T-helper 9 cell (primary cell): ENCODE measurements around the gene ZNF547.
"Not testable (repeated sequence)": the region's sequence is repeated elsewhere in the genome, so short reads cannot be mapped to it uniquely, and the experiment has no call there.

Source experiments
- DNase-seq: peaks from one replicate; pipeline ENCODE4 v3.0.0-alpha.2; 2020
- total RNA-seq, 2 donors: gene quantifications; one replicate each; lab custom pipeline; 2026; lab: John Stamatoyannopoulos, UW

Gene ZNF547
- 0.24 to 3.4 reads per million in 2 donors for total RNA-seq

DNA sequence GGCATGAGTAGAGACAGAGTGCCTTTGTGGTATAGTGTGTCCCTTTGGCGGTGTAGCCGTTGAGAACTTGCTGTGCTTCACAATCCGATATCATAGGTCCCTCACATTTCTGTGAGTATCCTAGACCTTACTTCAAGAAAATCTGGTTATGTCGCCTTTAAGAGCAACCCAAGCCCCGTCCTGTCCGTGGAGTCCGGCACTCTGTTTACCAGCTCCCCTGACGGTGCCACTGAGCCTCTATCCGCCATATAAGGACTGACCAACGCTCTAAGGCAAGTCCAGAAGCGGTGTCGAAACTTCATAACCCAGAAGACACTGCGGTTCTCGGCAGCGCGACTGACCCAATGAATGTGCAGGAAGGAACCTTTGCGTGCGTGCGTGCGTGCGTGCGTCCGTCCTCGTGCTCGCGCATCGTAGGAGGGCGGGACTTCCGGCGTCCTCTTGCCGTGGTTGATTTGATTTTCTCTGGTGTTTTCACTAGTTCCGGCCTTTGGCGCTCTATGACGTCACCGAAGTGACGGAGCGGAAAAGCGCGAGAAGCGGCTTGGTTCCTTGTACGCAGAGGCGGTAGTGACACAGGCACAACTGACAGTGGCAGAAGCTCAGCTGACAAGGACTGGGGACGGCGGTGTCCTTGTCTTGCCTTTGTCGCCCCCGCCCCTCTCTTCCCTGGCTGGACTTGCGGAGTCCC lies at the start of gene ZNF547, which contains the start of gene TRAPPC2B:
ZNF547 (plus strand) TSS at position 555 of the 691 bp plus-strand sequence. CDS start 5,005 bp downstream, outside the sequence.
TRAPPC2B (plus strand) TSS at position 555 of the 691 bp plus-strand sequence. CDS start 1,283 bp downstream, outside the sequence.
- DNase-seq = peak; percentile 95

DNA sequence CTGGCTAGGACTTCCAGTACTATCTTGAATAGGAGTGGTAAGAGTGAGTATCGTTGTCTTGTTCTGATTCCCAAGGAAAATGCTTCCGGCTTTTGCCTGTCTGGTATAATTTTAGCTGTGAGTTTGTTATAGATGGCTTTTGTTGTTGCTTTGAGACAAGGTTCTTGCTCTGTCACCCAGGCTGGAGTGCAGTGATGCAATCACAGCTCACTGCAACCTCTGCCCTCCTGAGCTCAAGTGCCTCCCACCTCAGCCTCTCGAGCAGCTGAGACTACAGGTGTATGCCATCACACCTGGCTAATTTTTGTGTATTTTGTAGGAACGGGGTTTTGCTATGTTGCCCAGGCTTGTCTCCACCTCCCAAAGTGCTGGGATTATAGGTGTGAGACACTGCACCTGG lies 49.2 kb upstream of the ZNF547 start:
- no peak for DNase-seq

DNA sequence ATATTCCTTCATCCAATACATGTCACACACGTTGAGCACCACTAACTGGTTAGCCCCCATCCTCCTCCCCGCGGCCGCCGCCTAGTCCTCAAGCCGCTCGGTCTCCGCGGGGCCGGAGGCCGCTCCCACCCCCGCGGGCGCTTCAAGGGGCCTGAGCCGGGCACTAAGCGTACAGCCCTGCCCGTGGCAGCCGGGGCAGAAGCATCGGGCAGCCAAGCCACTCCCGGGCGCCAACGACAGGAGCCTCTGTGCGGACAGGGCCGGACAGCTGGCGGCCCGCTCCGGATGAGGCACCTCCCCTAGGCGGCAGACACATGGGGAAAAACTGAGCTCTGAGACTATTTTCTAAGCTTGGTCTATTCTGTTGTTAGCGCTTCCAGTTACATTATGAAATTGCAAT lies 45.8 kb upstream of the ZNF547 start:
- no peak for DNase-seq

DNA sequence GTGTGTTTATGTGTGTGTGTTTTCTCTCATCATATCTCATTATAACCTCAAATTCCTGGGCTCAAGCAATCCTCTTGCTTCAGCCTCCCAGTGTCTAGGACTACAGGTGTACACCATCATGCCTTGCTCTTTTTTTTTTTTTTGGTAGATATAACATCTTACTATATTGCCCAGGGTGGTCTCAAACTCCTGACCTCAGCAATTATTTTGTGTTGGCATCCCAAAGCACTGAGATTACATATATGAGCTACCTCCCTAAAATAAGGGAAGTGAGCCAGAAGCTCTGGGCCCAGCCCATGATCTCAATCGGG lies 43.5 kb upstream of the ZNF547 start:
- DNase-seq = no peak

DNA sequence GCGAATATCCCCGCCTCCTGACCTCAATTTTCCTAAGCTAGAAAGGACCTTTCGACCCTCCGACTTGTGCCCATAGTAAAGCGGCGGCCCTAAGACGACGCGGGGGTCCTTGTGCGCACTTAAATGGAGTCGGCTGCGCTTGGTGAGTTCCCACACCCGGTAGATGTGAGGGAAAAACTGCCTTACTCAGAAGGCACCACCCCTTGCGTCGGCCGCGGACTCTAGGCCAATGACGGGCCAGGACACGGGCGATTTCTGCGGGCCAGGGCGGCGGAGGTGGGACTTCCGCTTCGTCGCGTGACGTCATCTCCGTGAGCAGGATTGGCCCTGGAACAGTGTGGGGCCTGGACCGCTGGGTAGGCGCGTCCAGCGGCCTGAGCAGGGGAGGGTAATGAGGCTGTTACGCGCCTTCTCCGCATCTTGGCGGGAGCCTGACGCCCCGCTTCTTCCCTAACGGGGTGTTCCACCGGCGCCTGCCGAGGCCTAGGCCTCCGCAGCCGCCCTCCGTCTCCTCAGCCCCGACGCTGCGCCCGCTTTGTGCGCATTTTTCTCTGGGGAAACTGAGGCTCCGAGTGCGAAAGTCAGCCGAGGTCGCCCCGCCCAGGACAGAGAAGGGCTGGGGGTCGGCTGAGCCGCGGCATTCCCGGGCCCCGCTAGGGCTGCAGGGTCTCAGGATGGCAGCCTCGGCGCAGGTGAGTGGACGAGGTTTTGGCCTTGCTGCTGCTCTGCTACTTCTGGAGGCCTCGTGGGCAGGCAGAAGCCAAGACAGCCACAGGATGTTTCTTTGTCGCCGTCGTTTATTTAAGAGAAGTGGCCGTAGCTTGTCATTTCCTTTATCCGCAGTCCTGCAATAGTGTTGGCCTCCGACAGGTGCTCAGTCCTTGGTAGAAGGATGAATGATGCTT lies 42.9 kb upstream of the ZNF547 start, which contains the start of gene ZNF543:
ZNF543 (plus strand) TSS at position 293 of the 905 bp plus-strand sequence; CDS start at position 675, 382 bp downstream.
- DNase-seq = peak; percentile 79

DNA sequence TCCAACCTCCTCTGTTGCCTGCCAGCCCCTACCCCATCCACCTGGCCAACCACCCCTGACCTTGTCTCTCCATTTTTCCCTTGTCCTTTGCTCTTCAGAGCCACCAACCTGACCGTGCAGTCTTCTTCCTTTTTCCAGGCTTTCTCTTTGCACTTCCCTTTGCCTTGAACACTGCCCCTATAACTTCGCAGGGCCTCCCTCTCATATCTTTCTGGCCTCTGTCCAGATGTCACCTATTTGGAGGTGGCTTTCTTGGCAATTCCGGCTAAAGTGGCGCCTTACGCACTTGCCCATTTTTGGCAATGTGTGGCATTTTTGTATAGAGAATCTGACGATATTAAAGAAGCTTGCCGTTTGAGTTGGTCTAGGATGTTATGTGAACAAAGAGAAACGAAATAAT lies 42.2 kb upstream of the ZNF547 start:
- DNase-seq = no peak

DNA sequence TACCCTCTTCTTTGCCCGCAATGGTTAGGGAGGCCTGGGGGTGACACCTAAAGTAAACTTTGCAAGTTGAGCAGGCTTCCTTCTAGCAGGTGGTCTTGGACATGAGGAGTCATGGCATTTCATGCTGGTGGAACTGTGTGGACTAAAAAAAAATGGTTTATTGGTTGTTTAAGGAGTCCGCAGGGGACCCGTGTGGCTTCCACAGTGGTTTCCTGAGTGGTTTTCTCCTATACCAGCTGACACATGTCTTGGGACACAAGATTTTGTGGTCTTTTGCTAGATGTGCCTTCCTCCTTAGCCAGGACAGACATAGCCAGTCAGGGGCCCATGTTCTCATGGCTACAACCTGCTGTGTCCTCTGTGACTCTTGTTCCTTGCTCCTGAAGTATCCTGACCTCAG lies 41.6 kb upstream of the ZNF547 start:
- no peak for DNase-seq

DNA sequence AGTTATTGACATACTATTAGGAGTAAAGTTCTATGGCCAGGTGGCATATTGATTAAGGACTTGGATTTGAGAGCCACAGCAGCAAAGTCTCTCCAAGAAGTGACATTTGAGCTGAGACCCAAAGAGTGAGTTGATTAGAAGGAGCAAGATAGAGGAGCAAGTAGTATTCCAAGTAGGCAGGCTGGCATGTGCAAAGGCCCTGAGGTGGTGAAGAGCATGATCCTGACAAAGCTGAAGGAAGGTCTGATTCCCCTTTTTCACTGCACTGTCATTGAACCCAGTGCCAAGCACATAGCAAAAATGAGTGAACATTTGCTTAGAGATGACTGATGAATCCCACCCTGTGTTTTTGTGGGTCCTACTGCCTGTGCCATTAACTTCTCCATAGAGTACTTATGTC lies 38.4 kb upstream of the ZNF547 start:
- DNase-seq = no peak

DNA sequence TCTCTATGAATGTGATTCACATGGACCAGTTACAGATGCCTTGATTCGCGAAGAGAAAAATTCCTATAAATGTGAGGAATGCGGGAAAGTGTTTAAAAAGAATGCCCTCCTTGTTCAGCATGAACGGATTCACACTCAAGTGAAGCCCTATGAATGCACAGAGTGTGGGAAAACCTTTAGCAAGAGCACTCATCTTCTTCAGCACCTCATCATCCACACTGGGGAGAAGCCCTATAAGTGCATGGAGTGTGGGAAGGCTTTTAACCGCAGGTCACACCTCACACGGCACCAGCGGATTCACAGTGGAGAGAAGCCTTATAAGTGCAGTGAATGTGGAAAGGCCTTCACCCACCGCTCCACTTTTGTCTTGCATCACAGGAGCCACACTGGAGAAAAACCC lies 35.4 kb upstream of the ZNF547 start:
- no peak for DNase-seq

DNA sequence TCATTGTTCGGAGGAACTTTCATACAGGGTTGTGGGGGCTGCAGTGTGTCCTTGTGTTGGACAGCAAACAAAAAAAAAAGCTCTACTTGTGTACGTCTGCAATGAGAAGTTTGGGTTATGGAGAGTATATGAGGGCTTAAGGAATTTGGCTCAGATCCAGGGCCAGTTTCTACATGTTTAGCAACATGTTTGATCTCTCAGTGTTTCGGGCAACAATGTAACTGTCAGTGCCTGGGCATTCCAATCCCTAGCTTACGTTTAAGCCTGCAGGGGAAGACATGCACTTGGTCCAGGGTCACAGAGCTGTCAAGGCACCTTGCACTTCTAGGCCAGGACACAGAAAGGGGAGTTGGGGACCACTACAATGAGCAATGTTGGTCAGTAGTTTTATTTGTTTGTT lies 29.2 kb upstream of the ZNF547 start:
- no peak for DNase-seq

DNA sequence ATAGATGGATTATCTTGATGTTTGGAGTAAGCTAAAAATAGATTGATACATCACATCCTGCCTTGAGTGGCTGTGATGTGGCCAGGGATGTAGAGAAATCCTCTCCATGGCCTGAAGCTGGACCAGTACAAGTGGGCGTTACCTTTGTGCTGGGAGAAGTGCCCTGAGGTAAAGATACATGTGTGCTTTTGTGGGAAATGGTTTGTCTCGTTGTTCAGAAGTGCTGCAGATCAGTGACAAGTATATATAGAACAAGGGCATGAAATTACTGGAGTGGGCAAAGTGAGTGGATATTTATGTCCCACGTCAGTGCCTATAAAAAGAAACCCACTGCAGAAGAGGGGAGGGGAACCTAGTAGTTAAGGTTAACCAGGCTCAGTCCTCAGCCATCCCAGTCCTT lies 24.5 kb upstream of the ZNF547 start:
- no peak for DNase-seq

DNA sequence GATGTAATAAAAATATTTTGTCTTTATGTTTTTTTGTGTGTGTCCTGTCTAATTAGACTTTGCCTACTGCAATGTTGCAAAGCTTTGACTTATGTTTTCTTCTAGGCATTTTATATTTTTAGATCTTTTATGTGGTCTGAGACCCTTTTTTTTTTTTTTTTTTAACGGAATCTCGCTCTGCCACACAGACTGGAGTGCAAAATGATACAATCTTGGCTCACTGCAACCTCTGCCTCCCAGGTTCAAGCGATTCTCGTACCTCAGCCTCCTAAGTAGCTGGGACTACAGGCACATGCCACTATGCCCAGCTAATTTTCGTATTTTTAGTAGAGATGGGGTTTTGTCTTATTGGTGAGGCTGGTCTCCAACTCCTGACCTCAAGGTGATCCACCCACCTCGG lies 20.8 kb upstream of the ZNF547 start:
- DNase-seq = no peak

DNA sequence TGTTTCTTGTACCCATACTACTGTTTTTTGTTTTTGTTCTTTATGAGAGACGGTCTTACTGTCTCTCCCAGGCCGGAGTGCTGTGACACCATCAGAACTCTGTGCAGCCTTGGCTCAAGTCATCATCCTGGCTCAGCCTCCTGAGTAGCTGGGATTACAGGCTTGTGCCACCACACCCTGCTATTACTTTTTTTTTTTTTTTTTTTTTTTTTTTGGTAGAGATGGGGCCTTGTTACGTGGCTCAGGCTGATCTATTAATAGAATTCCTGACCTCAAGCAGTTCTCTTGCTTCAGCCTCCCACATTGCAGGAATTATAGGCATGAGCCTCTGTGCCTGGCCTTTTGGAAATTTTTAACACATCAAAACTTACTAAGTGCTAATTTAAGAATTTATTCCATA lies 15.2 kb upstream of the ZNF547 start:
- DNase-seq = no peak

DNA sequence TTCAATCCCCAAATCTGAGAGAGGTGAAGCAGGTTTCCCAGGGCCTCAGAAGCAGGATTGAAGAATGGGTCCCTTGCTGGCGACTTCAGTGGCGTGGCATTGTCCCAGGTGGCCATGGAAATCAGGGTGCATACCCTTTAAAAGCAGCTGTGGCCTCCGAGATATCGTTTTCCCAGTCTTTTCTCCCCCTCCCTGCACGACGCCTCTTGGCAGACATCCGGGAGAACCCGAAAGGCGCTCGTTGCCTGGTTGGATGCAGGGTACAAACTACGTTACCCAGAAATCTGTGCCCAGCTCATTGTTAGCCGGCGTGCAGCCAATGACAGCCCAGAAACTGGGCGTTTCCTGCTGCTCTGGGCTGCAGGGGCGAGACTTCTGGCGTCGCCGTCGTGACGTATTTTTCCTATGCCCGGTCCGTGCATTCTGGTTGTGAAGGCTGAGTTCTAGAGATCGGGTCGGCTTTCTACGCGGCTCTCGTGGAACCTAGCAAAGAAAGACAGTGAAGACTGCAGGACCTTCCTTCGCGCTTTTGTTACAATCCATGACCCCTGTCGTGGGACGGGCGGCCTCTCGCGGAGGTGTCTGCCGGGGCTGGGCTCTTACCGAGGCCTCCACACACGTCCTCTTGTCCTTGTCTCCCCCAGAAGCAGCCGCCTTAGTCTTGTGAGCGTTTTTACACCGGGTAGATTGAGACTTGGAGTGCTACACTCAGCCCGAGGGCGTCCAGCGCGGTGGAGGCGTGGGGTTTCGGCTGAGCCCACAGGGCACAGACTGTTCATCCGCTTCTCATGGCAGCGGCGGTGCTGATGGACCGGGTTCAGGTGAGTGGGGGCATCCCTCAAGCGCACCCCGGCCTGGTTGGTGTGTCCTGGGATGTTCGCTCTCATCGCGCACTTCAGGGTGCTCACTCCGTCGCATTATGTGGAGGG lies 12.2 kb upstream of the ZNF547 start, which contains the start of gene ZNF304:
ZNF304 (plus strand) TSS at position 395 of the 929 bp plus-strand sequence; CDS start at position 789, 394 bp downstream.
- peak; percentile 56 for DNase-seq

DNA sequence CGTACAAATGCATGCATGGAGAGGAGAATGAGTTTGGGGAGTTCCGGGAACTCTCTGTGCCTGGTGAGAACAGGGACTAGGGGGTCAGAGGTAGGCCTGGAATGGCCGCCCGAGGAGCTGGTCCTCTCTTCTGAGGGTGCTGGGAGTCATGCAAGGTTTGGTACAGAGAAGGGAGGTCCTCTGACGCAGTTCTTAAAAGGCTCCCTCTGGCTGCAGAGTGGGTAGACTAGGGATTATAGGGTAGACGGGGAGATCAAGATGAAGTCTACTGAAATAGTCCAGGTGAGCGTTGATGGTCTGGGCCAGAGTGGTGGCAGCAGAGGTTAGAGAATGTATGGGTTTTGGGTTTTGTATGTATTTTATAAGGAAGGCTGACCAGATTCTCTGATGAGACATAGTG lies 11.5 kb upstream of the ZNF547 start:
- DNase-seq = no peak

DNA sequence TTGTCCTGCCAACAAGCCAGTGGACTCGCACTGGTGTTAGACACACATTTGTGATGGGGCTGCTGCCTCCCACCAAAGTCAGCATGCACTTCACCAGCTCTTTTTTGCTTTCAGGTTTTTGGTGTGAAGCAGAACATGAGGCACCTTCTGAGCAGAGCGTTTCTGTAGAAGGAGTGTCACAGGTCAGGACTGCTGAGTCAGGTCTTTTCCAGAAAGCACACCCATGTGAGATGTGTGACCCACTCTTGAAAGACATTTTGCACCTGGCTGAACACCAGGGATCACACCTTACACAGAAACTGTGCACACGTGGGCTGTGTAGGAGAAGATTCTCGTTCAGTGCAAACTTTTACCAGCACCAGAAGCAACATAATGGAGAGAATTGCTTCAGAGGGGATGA lies 7.4 kb upstream of the ZNF547 start:
- no peak for DNase-seq

DNA sequence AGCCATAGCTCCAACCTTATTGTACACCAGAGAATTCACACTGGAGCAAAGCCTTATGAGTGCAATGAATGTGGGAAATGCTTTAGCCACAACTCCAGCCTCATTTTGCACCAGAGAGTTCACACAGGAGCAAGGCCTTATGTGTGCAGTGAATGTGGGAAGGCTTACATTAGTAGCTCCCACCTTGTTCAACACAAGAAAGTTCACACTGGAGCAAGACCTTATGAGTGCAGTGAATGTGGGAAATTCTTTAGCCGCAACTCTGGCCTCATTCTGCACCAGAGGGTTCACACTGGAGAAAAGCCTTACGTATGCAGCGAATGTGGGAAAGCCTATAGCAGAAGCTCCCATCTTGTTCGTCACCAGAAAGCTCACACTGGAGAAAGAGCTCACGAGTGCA lies 5.9 kb upstream of the ZNF547 start:
- DNase-seq = no peak

DNA sequence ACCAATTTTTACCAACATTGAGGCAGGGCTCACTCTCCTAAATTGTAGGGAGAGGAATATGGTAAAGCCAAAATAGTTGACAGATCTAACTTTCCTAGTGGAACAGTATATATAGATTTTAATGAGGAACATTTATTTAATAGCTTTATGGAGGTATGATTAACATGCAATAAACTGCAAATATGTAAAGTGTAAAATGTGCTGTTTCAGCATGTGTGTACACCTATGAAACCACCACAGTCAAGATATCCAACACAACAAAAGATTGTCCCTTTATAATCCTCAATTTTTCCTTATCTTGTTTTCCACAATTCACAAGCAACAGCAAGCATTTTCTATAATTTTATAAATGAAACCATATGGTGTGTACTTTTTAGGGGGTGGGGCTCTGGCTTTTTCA lies 4.1 kb upstream of the ZNF547 start:
- no peak for DNase-seq

DNA sequence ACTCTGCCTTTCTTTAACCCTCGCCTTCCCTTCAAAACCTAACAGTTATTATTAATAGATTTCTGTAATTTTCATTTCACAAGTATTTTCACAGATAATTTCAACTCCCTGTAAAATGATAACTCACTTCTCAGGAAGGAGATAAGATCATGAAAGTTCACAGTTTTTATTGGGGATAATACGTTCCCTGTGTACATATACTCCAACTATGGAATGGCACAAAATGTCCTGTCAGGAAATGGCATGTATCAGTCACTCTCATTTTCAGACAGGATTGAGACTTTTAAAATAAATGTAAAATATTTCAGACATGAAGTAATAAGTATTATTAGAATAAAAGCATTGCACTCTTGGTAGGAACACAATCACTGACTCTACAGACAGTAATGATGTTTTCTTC lies 932 bp upstream of the ZNF547 start:
- DNase-seq = no peak

DNA sequence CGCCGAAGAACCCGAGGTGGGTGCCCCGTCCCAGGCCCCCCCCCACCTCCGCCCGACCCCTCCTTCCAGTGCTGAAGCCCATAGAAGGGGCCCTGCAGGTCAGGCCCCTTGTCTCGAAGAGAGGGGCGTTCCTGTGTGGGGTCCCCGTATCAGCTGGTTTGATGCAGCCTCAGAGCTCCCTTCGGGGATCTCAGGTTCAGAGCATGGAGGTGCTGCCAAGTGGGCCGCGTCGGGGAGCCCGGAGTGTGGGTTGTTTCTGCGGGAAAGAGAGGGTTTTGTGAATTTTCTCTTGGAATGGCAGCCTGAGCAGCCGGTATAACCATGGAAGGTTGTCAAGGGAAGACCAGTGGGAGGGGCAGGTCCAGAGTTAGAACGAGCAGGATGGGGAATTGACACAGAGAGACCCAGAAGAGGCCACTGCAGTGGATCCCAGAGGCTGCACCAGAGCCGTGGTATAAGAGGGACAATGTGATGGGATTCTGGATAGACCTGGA lies 384 bp downstream of the ZNF547 start:
- no peak for DNase-seq

DNA sequence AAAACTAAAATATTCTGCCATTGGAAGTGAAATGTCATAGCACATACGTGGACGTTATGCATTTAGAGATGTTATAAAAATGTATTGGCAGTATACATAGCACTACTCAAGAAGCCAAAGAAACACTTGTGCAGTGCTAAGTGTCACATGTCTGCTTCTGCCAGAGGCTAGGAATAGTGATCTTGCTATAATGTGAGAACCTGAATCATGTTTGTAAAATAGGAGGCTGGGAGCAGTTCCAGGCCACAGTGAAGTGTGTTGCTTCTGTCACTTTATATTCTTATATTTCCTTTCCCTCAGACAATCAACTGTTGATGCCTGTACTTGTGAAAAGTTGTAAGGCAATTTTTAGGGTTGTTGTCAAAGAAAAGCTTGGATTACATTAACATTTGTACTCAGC lies 3.4 kb downstream of the ZNF547 start:
- no peak for DNase-seq

DNA sequence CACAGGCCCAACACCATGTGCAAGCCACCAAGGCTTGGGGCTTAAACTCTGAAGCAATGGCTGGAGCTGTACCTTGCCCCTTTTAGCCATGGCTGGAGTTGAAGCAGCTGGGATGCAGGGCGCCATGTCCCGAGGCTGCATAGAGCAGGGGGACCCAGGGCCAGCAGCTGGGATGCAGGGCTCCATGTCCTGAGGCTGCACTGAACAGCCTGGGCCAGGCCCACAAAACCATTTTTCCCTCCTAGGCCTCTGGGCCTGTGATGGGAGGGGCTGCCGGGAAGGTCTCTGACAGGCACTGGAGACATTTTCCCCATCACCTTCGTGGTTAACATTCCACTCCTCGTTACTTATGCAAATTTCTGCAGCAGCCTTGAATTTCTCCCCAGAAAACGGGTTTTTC lies 10.8 kb downstream of the ZNF547 start:
- no peak for DNase-seq

DNA sequence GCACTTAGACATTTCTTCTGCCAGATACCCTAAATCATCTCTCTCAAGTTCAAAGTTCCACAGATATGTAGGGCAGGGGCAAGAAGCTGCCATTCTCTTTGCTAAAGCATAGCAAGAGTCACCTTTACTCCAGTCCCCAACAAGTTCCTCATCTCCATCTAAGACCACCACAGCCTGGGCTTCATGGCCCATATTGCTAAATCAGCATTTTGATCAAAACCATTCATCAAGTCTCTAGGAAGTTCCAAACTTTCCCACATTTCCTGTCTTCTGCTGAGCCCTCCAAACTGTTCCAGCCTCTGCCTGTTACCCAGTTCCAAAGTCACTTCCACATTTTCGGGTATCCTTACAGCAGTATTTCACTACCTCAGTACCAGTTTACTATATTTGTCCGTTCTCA lies 11.3 kb downstream of the ZNF547 start:
- DNase-seq = not testable (repeated sequence)
